ENCODE data around the gene EPM2AIP1.

- TF ChIP-seq, protein P1, sequence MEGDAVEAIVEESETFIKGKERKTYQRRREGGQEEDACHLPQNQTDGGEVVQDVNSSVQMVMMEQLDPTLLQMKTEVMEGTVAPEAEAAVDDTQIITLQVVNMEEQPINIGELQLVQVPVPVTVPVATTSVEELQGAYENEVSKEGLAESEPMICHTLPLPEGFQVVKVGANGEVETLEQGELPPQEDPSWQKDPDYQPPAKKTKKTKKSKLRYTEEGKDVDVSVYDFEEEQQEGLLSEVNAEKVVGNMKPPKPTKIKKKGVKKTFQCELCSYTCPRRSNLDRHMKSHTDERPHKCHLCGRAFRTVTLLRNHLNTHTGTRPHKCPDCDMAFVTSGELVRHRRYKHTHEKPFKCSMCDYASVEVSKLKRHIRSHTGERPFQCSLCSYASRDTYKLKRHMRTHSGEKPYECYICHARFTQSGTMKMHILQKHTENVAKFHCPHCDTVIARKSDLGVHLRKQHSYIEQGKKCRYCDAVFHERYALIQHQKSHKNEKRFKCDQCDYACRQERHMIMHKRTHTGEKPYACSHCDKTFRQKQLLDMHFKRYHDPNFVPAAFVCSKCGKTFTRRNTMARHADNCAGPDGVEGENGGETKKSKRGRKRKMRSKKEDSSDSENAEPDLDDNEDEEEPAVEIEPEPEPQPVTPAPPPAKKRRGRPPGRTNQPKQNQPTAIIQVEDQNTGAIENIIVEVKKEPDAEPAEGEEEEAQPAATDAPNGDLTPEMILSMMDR (IDR thresholded peaks at IDR 0.05) = peak; percentile 9
- no peak for TF ChIP-seq EZH2 (IDR thresholded peaks at IDR 0.05)
- TF ChIP-seq EZH2phosphoT487 (IDR thresholded peaks at IDR 0.05) = no peak
Observed at GRCh38 chr3:37024092-37024491, 31.2 kb upstream of the EPM2AIP1 start.
